Activated CD8-positive, alpha-beta T cell treated with anti-CD3 and anti-CD28 coated beads for 36 hours (primary cell): Measurements from ENCODE around the gene CNPY3. TPM values are rescaled to one million over a fixed set of nuclear protein-coding genes. Genes with fewer than 3 reads are reported as not detected.
A peak's percentile ranks its signal among the peaks of the same experiment; 100 is the strongest.

Experiments
- ATAC-seq: fragments of 200-7000 bp; cut with Tn5 transposase; one replicate; pipeline ENCODE4 v1.10.0; 2021; ENCODE audit warnings: mild to moderate bottlenecking, moderate library complexity
- CTCF ChIA-PET: fragments of 350-600 bp; sonication (Branson Sonifier 250); formaldehyde crosslinking; loops from one replicate; lab custom pipeline; 2021; ENCODE audit warnings: antibody characterized with exemption; lab: Charles Lee
- POLR2A ChIA-PET: fragments of 350-600 bp; sonication (Branson Sonifier 250); formaldehyde crosslinking; loops from one replicate; lab custom pipeline; 2021; ENCODE audit warnings: antibody characterized with exemption; lab: Charles Lee
- DNase-seq: peaks from one replicate; pipeline ENCODE4 v3.0.0-alpha.2; 2020
- H3K27ac Mint-ChIP-seq: one replicate; pipeline ENCODE4 v1.8.0; 2021; ENCODE audit warnings: mild to moderate bottlenecking, mixed read lengths
- H3K27me3 Mint-ChIP-seq: one replicate; pipeline ENCODE4 v1.8.0; 2021; ENCODE audit warnings: mixed read lengths
- H3K36me3 Mint-ChIP-seq: one replicate; pipeline ENCODE4 v1.8.0; 2021; ENCODE audit warnings: low read depth, mixed read lengths
- H3K4me1 Mint-ChIP-seq: one replicate; pipeline ENCODE4 v1.8.0; 2021; ENCODE audit warnings: low read depth, mixed read lengths
- H3K4me3 Mint-ChIP-seq: one replicate; pipeline ENCODE4 v1.8.0; 2021; ENCODE audit warnings: mild to moderate bottlenecking, moderate library complexity, mixed read lengths
- H3K9me3 Mint-ChIP-seq: one replicate; pipeline ENCODE4 v1.8.0; 2021; ENCODE audit warnings: mixed read lengths
- intact Hi-C: fragments of 100-400 bp; cut with micrococcal nuclease; formaldehyde crosslinking; loops from one replicate; pipeline ENCODE4 v1.10.0; 2022
- total RNA-seq, 2 experiments: library from RNA; stranded (reverse); gene quantifications; one replicate each; pipeline ENCODE4 v1.2.3, GENCODE V29; 2021
- TF ChIP-seq, protein P1 (sequence below): fragments of 200-600 bp; IDR thresholded peaks from one replicate; pipeline ENCODE4 v1.8.0; 2022; ENCODE audit warnings: antibody characterized with exemption, mild to moderate bottlenecking

CNPY3 gene
- total RNA-seq, 2 experiments from 2014 or later: 46.2 to 46.8 TPM

DNA sequence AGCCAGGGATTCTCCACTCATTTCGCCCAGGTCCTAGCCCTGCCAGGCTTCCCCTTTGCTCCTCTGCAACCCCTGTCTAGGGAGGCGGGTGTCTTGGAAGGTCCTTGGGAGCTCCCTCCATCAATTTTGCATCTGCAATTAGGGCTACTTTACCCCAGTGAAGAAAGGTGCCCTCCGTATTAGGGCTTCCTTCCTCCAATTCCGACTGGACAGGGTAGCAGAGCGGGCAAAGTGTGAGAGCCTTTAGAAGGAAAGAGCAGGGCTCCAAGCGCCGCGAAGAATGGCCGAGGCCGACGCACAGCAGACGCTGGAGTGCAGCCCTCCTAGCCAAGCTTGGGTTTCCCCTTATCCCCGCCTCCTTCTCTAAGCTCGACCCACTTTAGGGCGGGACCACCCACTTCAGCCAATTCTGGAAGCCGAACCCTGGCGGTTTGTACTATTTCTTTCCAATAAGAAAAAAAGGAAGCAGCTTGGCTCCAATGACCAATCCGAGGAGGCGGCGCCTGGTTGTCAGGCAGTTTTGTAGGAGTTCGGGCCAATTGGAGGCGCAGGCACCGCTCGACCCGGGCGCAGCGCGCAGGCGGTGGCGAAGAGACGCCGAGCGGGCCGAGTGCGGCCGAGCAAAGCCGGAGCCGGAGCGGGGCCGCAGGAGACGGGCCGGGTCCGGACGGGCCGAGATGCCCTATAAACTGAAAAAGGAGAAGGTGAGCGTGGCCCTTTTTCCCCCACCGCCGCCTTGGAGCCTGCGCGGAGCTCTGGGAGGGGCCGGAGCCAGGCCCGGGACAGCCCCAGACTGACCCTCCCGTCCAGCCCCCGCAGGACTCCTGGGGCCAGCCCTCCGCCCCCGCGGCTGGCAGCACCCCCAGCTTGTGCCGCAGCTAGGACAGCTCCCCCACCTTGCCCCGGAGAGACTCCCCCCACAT lies 55.0 kb downstream of the CNPY3 start, which contains the start of gene PPP2R5D:
TSS of gene PPP2R5D (plus strand) at position 570 of the 923 bp plus-strand sequence. CDS start at position 678, 108 bp downstream.
- TF ChIP-seq, protein P1, sequence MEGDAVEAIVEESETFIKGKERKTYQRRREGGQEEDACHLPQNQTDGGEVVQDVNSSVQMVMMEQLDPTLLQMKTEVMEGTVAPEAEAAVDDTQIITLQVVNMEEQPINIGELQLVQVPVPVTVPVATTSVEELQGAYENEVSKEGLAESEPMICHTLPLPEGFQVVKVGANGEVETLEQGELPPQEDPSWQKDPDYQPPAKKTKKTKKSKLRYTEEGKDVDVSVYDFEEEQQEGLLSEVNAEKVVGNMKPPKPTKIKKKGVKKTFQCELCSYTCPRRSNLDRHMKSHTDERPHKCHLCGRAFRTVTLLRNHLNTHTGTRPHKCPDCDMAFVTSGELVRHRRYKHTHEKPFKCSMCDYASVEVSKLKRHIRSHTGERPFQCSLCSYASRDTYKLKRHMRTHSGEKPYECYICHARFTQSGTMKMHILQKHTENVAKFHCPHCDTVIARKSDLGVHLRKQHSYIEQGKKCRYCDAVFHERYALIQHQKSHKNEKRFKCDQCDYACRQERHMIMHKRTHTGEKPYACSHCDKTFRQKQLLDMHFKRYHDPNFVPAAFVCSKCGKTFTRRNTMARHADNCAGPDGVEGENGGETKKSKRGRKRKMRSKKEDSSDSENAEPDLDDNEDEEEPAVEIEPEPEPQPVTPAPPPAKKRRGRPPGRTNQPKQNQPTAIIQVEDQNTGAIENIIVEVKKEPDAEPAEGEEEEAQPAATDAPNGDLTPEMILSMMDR: no peak
- no peaks in the 10 kb centered on the region for H3K9me3 Mint-ChIP-seq
- peak; percentile 99 for DNase-seq
- intact Hi-C loops: no loop called here
- POLR2A ChIA-PET: interaction anchor here (0.6 to 2.2 kb wide), 13 partner anchors 9 to 253 kb away, joined by 3 to 17 read pairs (median 5); partner anchors contain the start of genes CNPY3, KLC4, KLHDC3 and MEA1
- peaks cover 55% of the 10 kb centered on the region for H3K4me1 Mint-ChIP-seq
- H3K27ac Mint-ChIP-seq: peak within 1 kb of the TSS; percentile 84
- peaks cover 6% of the 10 kb centered on the region for H3K36me3 Mint-ChIP-seq
- no peaks in the 10 kb centered on the region for H3K27me3 Mint-ChIP-seq
- ATAC-seq: peak; percentile 94
- CTCF ChIA-PET: interaction anchor here (1.0 to 1.8 kb wide), 5 partner anchors 25 to 245 kb away, joined by 3 to 7 read pairs (median 3); partner anchors contain the start of gene DNPH1
- H3K4me3 Mint-ChIP-seq: peak within 1 kb of the TSS; percentile 88

DNA sequence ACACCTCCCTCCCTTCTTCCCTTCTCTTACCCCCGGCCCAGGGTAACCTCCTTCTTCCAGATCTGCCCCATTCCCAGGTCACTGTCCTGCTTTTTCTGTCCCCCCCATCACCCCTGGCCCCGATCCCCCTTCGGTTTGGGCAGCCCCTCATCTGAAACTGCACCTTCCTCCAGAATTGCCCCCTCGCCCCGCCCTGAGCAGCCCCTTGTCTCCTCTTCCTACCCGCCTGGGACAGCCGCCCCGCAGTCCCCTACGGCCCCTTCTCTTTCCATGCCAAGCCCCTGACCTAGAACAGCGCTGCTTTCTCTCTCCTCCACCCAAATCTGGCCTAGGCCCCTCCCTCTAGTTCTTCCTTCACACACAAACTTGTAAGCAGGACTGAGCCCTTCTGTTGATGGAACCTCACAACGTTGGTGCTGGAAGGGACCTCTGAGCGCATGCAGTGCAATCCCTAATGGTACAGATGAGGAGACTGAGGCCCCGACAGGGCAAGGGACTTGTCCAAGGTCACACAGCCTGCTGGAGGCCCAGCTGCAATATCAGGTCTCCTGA lies 55.7 kb downstream of the CNPY3 start:
- intact Hi-C loops: no loop called here
- ChIA-PET CTCF (interaction anchor here (1.0 to 1.8 kb wide), 3 partner anchors 25 to 158 kb away, joined by 3 to 7 read pairs (median 7); no protein-coding TSS in a partner anchor), POLR2A (interaction anchor here (1.1 to 2.2 kb wide), 7 partner anchors 10 to 253 kb away, joined by 3 to 17 read pairs (median 6); partner anchors contain the start of genes CNPY3, KLC4, KLHDC3 and MEA1)
- no peak for ATAC-seq
- H3K27me3 Mint-ChIP-seq: no peaks in the 10 kb centered on the region
- DNase-seq: peak; percentile 29
- peak overlapping the region; percentile 88 for H3K4me3 Mint-ChIP-seq
- H3K36me3 Mint-ChIP-seq: peaks cover 10% of the 10 kb centered on the region
- H3K4me1 Mint-ChIP-seq: peaks cover 50% of the 10 kb centered on the region
- peak overlapping the region; percentile 84 for H3K27ac Mint-ChIP-seq
- TF ChIP-seq, protein P1: no peak
- H3K9me3 Mint-ChIP-seq: no peaks in the 10 kb centered on the region

DNA sequence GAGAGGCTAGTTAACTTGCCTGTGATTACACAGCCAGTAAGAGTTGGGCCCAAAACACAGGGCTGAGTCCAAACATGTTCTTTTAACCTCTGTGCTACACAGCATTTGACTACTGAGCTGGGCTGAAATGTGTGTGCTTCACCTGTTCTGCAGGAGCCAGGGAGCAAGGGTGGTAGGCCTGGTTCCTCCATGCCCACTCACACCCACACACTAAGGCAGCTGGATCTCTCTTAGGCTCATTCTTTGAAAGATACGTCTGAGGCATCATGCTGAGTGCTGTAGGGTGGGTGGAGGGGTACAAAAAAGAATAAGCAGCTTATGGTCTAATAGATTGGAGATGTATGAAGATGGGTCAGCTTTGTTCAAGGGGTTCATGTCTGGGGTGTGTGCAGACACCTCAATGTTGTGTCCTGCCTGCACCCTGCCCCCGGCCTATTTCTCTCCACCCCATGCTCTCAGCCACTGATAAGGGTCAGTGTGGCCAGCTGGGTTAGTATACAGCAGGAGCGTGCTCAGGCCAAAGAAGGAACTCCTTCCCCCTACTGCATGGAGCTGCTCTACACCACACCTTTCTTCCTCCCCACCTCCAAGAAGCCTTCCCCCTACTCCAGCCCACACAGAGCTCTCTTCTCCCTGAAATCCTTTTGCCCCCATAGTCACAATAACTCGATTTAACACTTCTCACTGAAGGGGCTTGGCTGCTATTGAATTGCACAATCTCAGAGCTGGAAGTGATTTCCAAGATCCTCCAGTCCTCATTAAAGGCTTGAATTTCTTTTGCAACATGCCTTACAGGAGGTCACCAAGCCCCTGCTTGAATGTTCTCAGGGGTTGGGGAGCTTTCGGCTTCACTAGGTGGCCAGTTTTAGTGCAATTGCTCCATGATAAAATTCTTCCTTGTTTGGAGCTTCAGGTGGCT lies 58.5 kb downstream of the CNPY3 start:
- no peak for DNase-seq
- H3K4me3 Mint-ChIP-seq: no peak overlapping the region
- peaks cover 46% of the 10 kb centered on the region for H3K4me1 Mint-ChIP-seq
- no peaks in the 10 kb centered on the region for H3K27me3 Mint-ChIP-seq
- H3K9me3 Mint-ChIP-seq: no peaks in the 10 kb centered on the region
- H3K27ac Mint-ChIP-seq: no peak overlapping the region
- ChIA-PET CTCF (interaction anchor here (0.7 to 2.0 kb wide), 5 partner anchors 18 to 883 kb away, joined by 3 to 8 read pairs (median 3); no protein-coding TSS in a partner anchor), POLR2A (interaction anchor here (1.1 to 1.9 kb wide), 5 partner anchors 8 to 242 kb away, joined by 4 to 11 read pairs (median 4); partner anchors contain the start of genes CUL7, DNPH1 and PEX6)
- TF ChIP-seq, protein P1: no peak
- intact Hi-C loops: no loop called here
- ATAC-seq: no peak
- H3K36me3 Mint-ChIP-seq: peaks cover 18% of the 10 kb centered on the region

DNA sequence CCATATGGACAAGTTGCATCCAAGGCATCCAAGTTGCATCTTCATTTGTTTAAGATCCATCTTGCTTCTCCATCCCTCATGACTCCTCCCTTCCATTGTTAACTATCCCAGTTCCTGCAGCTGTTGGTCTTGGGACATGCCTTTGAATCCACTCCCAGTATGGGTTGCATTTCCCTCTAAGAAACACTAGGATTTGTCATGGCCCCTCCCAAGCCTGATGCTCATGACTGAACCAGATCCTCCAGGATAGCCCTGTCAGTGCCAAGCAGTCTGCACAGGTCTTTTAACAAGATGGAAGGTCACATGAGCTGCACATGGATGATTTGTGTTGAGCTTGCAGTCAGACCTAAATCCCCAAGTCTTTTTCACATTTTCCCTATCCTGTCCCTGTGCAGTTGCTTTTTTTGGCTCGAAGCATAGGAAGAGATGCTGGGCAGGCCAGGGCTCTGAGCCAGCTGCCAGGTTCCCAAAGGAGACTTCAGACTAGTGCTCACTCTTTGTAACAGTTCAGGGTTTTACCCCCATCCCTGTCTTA lies 59.3 kb downstream of the CNPY3 start:
- DNase-seq (no peak), ATAC-seq (no peak)
- no peak overlapping the region for H3K4me3 Mint-ChIP-seq
- TF ChIP-seq, protein P1: no peak
- no peaks in the 10 kb centered on the region for H3K27me3 Mint-ChIP-seq
- peaks cover 18% of the 10 kb centered on the region for H3K36me3 Mint-ChIP-seq
- H3K27ac Mint-ChIP-seq: no peak overlapping the region
- ChIA-PET CTCF (interaction anchor here (1.1 to 2.0 kb wide), 4 partner anchors 18 to 155 kb away, joined by 3 to 8 read pairs (median 4); no protein-coding TSS in a partner anchor), POLR2A (interaction anchor here (1.1 to 1.9 kb wide), 5 partner anchors 9 to 241 kb away, joined by 4 to 11 read pairs (median 4); partner anchors contain the start of genes CUL7, DNPH1 and PEX6)
- intact Hi-C loops: no loop called here
- no peaks in the 10 kb centered on the region for H3K9me3 Mint-ChIP-seq
- H3K4me1 Mint-ChIP-seq: peaks cover 46% of the 10 kb centered on the region
